ENCODE measurements around the gene COA1. TPM values are rescaled to one million over a fixed set of nuclear protein-coding genes. Genes with fewer than 3 reads are reported as not detected.
A peak's percentile ranks its signal among the peaks of the same experiment; 100 is the strongest.
"Not testable (repeated sequence)": the region's sequence is repeated elsewhere in the genome, so short reads cannot be mapped to it uniquely, and the experiment has no call there.

Gene COA1
- polyA plus RNA-seq, 5 donors, result 57.6 to 82.4 (median 80.1) TPM

- DNase-seq, result not testable (repeated sequence)
These were observed 2.2 kb upstream of the COA1 start for GRCh38 chr7:43731494-43731893.

DNA sequence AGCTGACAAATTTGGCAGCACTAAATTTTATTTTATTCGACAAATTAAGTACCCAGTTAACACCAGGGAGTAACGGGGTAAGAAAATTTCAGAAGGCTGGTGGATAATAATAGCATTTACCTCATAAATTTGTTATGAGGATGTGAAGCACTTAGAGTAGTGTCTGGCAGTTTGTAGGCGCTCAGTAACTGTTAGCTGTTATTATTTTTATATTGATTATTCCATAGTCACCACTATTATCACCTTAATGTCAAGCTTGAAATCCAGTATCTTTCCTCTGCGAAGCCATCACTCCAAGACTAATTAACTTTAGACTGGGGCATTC is 563 bp upstream of the COA1 start:
- DNase-seq, result no peak

GRCh38 chr7:43727494-43727893 is 1.8 kb downstream of the COA1 start:
- DNase-seq, result no peak

DNA sequence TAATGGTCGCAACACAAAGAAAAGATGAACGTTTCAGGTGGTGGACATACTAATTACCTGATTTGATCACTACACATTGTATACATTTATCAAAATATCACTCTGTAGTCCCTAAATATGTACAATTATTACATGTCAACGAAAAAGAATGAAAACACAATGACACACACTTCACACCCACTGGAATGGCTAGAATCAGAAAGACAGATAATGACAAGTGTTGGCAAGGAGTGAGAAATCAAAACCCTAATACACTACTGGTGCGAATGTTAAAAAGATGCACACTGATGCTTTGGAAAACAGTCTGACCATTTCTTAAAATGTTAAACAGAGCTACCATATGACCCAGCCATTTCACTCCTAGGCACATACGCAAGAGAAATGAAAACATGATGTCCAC is 2.3 kb downstream of the COA1 start:
- DNase-seq, result no peak

GRCh38 chr7:43726466-43726865 is 2.9 kb downstream of the COA1 start:
- DNase-seq, result no peak

GRCh38 chr7:43725251-43725650 is 4.1 kb downstream of the COA1 start:
- DNase-seq, result peak; percentile 31 to 35

- DNase-seq, result no peak
These were observed 6.3 kb downstream of the COA1 start for GRCh38 chr7:43723007-43723341.

DNA sequence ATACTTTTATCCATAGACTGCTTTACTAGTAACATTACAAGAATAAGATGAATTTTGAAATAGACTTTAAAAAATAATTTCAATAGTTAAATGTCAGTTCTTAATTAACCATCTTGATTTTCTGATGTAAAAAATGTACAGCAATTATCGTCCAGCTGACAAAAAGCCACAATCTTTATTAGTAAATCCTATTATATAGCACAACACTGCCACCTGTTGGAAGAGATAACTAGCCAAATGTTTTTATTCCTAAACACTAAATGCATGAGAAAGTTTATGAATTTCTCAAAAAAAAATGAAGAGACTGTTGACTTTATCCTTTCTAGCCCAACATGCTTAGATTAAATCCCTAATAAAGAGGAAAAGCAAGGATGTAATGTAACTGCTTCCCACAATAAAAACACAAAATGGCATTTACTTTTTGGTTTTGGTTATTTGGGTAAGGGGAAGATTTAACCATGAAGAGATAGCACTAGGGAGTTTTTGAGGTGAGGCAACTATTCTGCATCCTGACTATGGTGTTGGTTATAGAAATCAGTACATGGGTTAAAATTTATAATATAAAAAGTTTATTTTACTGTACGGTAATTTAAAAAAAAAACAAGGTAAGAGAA is 8.0 kb downstream of the COA1 start:
- DNase-seq, result peak; percentile 36 to 43

- no peak for DNase-seq
These were observed 12.7 kb downstream of the COA1 start for GRCh38 chr7:43716598-43716997.

DNA sequence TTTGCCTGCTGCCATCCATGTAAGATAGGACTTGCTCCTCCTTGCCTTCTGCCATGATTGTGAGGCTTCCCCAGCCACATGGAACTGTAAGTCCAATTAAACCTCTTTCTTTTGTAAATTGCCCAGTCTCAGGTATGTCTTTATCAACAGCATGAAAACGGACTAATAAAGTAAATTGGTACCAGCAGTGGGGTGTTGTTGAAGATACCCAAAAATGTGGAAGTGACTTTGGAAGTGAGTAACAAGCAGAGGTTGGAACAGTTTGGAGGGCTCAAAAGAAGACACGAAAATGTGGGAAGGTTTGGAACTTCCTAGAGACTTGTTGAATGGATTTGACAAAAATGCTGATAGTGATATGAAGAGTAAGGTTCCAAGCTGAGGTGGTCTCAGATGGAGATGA is 13.4 kb downstream of the COA1 start:
- not testable (repeated sequence) for DNase-seq

DNA sequence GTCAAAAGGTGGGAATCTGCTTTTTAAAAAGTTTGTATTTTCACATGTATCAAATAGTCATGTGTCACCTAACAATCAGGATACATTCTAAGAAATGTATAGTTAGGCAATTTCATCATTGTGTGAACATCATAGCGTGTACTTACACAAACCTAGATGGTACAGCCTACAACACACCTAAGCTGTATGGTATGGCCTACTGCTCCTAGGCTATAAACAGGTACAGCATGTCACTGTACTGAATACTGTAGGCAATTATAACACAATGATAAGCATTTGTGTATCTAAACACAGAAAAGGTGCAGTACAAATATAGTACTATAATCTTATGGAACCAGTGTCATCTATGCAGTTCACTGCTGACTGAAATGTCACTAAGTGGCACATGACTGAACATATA is 17.8 kb downstream of the COA1 start:
- no peak for DNase-seq

- not testable (repeated sequence) for DNase-seq
These were observed 21.3 kb downstream of the COA1 start for GRCh38 chr7:43708055-43708454.

DNA sequence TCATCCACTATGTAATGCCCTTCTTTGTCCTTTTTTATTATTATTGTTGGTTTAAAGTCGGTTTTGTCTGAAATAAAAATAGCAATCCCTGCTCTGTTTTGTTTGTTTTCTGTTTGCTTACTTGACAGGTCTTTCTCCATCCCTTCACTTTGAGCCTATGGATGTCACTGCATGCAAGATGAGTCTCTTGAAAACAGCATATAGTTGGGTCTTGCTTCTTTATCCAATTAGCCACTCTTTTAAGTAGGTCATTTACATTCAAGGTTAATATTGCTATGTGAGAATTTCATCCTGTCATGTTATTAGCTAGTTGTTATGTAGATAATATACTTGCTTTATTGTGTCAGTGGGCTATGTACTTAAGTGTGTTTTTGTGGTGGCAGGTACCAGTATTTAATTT is 25.8 kb downstream of the COA1 start:
- DNase-seq, result no peak

- DNase-seq, result no peak
These were observed 26.3 kb downstream of the COA1 start for GRCh38 chr7:43702974-43703373.

- DNase-seq, result no peak
These were observed 27.4 kb downstream of the COA1 start for GRCh38 chr7:43701929-43702328.

- no peak for DNase-seq
These were observed 27.8 kb downstream of the COA1 start for GRCh38 chr7:43701500-43701854.

DNA sequence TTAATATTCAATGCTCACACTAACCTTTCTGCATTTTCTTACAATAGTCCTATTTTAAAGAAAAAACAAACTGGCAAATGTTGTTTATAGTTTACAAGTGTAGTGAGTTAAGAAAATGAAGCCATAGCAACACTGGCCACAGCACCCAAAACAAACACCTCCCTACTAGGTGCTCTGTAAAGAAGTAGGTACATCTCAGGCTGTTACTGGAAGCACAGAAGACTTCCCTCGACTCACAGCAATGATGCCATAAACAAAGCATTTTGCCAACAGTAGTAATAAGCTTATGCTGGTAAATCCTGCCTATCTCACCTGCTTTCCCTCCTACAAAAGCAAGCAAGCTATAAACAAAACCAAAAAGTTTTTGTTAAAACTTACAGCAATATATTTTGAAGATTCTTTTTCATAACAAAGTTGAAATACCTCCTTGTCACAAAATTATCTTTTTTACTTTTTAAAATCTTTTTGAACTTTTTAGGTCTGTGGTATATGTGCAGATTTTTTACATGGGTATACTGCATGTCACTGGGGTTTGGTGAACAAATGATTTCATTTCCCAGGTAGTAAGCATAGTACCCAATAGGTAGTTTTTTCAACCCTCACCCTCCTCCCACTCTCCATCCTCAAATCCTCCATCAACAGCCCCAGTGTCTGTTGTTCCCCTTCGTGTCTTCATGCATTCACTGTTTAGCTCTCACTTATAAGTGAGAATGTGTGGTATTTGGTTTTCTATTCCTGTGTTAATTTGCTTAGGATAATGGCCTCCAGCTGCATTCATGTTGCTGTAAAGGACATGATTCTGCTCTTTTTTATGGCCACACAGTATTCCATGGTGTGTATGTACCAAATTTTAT is 28.4 kb downstream of the COA1 start:
- DNase-seq, result no peak

GRCh38 chr7:43700059-43700501 is 29.2 kb downstream of the COA1 start:
- peak; percentile 30 to 46 for DNase-seq

- DNase-seq, result no peak
These were observed 30.7 kb downstream of the COA1 start for GRCh38 chr7:43698460-43699255.

DNA sequence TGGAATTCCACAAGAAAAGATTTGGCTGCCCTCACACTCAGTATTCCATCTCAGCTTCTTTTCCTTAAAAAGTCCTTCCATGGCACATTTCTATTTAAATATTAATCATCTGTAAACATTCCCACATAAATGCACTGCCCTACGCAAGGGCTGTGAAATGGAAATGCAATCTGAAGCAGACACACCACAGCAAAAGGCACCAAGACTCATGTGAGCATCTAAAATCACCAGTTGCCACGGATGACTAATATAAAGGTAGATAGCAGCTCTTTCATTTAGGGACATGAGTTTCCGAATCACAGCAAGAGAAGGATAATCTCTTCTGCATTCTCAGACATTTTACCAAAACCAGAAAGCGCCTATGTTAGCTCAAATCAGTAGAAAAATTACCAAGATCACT is 31.6 kb downstream of the COA1 start:
- no peak for DNase-seq

DNA sequence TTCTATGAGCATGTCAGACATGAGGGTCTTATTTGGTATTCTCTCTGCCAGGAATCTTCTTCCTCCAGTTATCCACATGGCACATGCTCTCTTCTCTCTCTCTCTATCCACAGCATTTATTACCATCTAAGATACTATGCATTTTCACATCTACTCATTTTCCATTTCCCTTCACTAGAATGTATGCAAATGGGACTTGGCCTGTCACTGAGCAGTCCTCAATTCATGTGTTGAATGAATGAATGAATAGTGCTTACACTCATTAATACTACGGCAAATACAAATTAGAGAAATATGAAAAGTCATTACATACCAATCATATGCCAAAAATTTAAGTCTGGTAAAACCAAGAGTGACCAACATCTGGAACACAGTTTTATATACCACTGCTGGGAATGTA is 34.0 kb downstream of the COA1 start:
- no peak for DNase-seq

DNA sequence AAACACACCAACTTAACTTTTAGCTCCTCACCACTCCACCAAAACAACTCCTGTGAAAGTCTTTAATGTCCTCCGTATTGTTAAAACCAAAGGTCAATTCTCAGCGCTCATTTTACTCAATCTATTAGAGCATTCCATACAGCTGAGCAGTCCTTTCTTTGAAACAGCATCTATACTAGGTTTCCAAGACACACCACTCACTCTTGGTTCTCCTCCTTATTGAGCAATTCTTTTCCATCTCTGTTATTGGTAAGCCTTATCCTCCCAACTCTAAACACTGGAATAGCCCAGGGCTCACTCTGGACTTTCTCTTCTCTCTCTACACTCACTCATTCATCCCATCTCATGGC is 34.9 kb downstream of the COA1 start:
- DNase-seq, result no peak

All from right lung (tissue), 5 donors.